PC-3 (cell line): Measurements from ENCODE around the gene APBA1. TPM values are rescaled to one million over a fixed set of nuclear protein-coding genes. Genes with fewer than 3 reads are reported as not detected.
A peak's percentile ranks its signal among the peaks of the same experiment; 100 is the strongest.

ENCODE experiments used
- ATAC-seq: fragments of 200-7000 bp; cut with Tn5 transposase; 2 replicates; pipeline ENCODE4 v1.9.1; 2020; ENCODE audit warnings: mild to moderate bottlenecking, moderate library complexity
- BruUV-seq: library from RNA; stranded (reverse); fragments of 400-500 nt; replicated peaks from 2 replicates; lab custom pipeline; 2021; lab: Mats Ljungman, UMichigan
- CTCF ChIA-PET: fragments of 300-600 bp; sonication (Branson Sonifier 250); formaldehyde crosslinking; loops from one replicate; lab custom pipeline; 2022; ENCODE audit warnings: antibody characterized with exemption; lab: Charles Lee
- POLR2A ChIA-PET: fragments of 300-600 bp; sonication (Branson Sonifier 250); formaldehyde crosslinking; loops from one replicate; lab custom pipeline; 2022; ENCODE audit warnings: antibody characterized with exemption; ENCODE audit not compliant: unreplicated experiment; lab: Charles Lee
- DNase-seq: peaks from one replicate; pipeline ENCODE4 v3.0.0-alpha.2; 2015
- H2AFZ ChIP-seq: fragments of 300-600 bp; sonication (generic); 2 replicates; pipeline ENCODE4 v1.6.0; 2016; ENCODE audit warnings: antibody characterized with exemption, low read length
- H3F3A ChIP-seq: fragments of 300-600 bp; sonication (generic); one replicate; pipeline ENCODE4 v1.6.0; 2017; ENCODE audit warnings: antibody characterized with exemption, low read length, control low read depth, mild to moderate bottlenecking; ENCODE audit not compliant: unreplicated experiment
- H3K27ac ChIP-seq: fragments of 300-600 bp; sonication (generic); 2 replicates; pipeline ENCODE4 v1.5.1; 2016; ENCODE audit warnings: mild to moderate bottlenecking, low read length
- H3K27me3 ChIP-seq: fragments of 300-600 bp; sonication (generic); 2 replicates; pipeline ENCODE4 v1.6.1; 2016; ENCODE audit warnings: low read length, mixed read lengths
- H3K36me3 ChIP-seq: fragments of 300-600 bp; sonication (generic); 2 replicates; pipeline ENCODE4 v1.6.1; 2016; ENCODE audit warnings: low read depth, mixed run types, low read length, mixed read lengths
- H3K4me1 ChIP-seq: fragments of 300-600 bp; sonication (generic); 2 replicates; pipeline ENCODE4 v1.5.1; 2016; ENCODE audit warnings: low read length; ENCODE audit not compliant: insufficient read depth
- H3K4me2 ChIP-seq: fragments of 300-600 bp; sonication (generic); 2 replicates; pipeline ENCODE4 v1.6.0; 2016; ENCODE audit warnings: low read length
- H3K4me3 ChIP-seq: fragments of 300-600 bp; sonication (generic); 2 replicates; pipeline ENCODE4 v1.5.1; 2016; ENCODE audit warnings: mild to moderate bottlenecking, low read length, mixed read lengths
- H3K79me2 ChIP-seq: fragments of 300-600 bp; sonication (generic); 2 replicates; pipeline ENCODE4 v1.6.1; 2017; ENCODE audit warnings: low read length, mixed read lengths
- H3K9ac ChIP-seq: fragments of 300-600 bp; sonication (generic); 2 replicates; pipeline ENCODE4 v1.6.0; 2016; ENCODE audit warnings: mild to moderate bottlenecking, low read length
- H3K9me2 ChIP-seq: fragments of 300-600 bp; sonication (generic); replicated peaks from 2 replicates; pipeline ENCODE4 v1.6.1; 2016; ENCODE audit warnings: mixed run types, low read length, mixed read lengths
- H3K9me3 ChIP-seq: fragments of 300-600 bp; sonication (generic); 2 replicates; pipeline ENCODE4 v1.6.1; 2016; ENCODE audit warnings: low read length, mixed read lengths
- H4K20me1 ChIP-seq: fragments of 300-600 bp; sonication (generic); 2 replicates; pipeline ENCODE4 v1.6.1; 2016; ENCODE audit warnings: low read length, mixed read lengths
- EZH2 ChIP-seq: fragments of 300-600 bp; sonication (generic); IDR thresholded peaks from one replicate; pipeline ENCODE4 v1.6.1; 2017; ENCODE audit warnings: antibody characterized with exemption, mild to moderate bottlenecking, low read length; ENCODE audit not compliant: unreplicated experiment
- EZH2phosphoT487 ChIP-seq: fragments of 300-600 bp; sonication (generic); IDR thresholded peaks from 2 replicates; pipeline ENCODE4 v1.6.1; 2018; ENCODE audit warnings: mild to moderate bottlenecking, antibody characterized with exemption, low read length, borderline replicate concordance
- intact Hi-C: fragments of 100-400 bp; cut with micrococcal nuclease; formaldehyde crosslinking; loops from 2 replicates; pipeline ENCODE4 v1.9.0; 2023
- total RNA-seq: library from RNA; depleted of rRNA; stranded (reverse); fragments of >200 nt; gene quantifications from 2 replicates; pipeline ENCODE4 v1.2.3, GENCODE V29; 2014
- TF ChIP-seq, protein P1 (sequence below): fragments of 300-600 bp; sonication (generic); conservative IDR thresholded peaks from 2 replicates; pipeline ENCODE4 v1.5.1; 2017; ENCODE audit warnings: antibody characterized with exemption, low read depth, mild to moderate bottlenecking, low read length

Gene APBA1
- total RNA-seq, 1 experiment from 2014 or later, result 0.07 TPM

DNA sequence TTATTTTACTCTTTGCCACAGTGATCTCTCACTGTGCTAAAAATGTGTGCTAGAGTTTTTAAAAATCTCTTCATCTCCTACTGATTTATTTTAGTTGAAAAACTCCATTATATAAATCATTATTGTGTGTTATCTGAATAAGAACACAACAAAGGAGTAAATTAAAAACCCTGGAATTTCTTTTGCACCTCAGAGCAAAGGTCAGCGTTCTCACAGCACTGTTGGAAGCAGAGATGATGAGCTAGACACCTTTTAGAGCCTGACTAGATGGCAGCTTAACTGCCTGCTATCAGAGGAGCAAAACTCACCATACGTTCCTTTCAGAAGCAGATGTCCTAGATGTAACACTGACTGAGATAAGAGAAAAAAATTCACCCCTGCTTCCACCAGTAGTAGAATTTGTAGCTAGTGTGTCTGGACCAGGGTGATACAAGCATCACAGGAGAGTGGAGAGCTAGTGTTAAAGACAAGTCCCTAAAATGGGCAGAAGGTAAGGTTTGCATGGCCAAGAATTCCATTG is 200.0 kb downstream of the APBA1 start:
- CTCF ChIA-PET, result no interaction called here
- BruUV-seq, result no TSS peak
- H3K9me3 ChIP-seq, result no peaks in the 10 kb centered on the region
- no peaks in the 10 kb centered on the region for H3K36me3 ChIP-seq
- peaks cover 11% of the 10 kb centered on the region; the same call in 1 of the 2 replicates for H3K27me3 ChIP-seq
- intact Hi-C loops, result no loop called here
- no peak for ATAC-seq
- no peaks in the 10 kb centered on the region for H3K79me2 ChIP-seq
- H3K9ac ChIP-seq, result no peak overlapping the region
- POLR2A ChIA-PET, result interaction anchor here (0.6 kb wide), 1 partner anchor 75 kb away, joined by 3 read pairs; no protein-coding TSS in a partner anchor
- H3K27ac ChIP-seq, result no peak overlapping the region
- H3K4me2 ChIP-seq, result no peak overlapping the region
- H3K4me3 ChIP-seq, result no peak overlapping the region
- no peaks in the 10 kb centered on the region for H3K4me1 ChIP-seq
- H4K20me1 ChIP-seq, result no peaks in the 10 kb centered on the region
- no peaks in the 10 kb centered on the region for H3F3A ChIP-seq
- DNase-seq, result no peak
- no peaks in the 10 kb centered on the region for H3K9me2 ChIP-seq
- TF ChIP-seq, protein P1, sequence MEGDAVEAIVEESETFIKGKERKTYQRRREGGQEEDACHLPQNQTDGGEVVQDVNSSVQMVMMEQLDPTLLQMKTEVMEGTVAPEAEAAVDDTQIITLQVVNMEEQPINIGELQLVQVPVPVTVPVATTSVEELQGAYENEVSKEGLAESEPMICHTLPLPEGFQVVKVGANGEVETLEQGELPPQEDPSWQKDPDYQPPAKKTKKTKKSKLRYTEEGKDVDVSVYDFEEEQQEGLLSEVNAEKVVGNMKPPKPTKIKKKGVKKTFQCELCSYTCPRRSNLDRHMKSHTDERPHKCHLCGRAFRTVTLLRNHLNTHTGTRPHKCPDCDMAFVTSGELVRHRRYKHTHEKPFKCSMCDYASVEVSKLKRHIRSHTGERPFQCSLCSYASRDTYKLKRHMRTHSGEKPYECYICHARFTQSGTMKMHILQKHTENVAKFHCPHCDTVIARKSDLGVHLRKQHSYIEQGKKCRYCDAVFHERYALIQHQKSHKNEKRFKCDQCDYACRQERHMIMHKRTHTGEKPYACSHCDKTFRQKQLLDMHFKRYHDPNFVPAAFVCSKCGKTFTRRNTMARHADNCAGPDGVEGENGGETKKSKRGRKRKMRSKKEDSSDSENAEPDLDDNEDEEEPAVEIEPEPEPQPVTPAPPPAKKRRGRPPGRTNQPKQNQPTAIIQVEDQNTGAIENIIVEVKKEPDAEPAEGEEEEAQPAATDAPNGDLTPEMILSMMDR, result no peak
- TF ChIP-seq EZH2, result no peak
- TF ChIP-seq EZH2phosphoT487, result no peak
- H2AFZ ChIP-seq, result no peak overlapping the region

GRCh38 chr9:69471433-69471832 is 200.7 kb downstream of the APBA1 start:
- no peaks in the 10 kb centered on the region for H3K9me3 ChIP-seq
- no peaks in the 10 kb centered on the region for H3K79me2 ChIP-seq
- H3K9me2 ChIP-seq, result no peaks in the 10 kb centered on the region
- CTCF ChIA-PET, result no interaction called here
- DNase-seq (peak; percentile 32), ATAC-seq (no peak)
- H3K9ac ChIP-seq, result no peak overlapping the region
- no peaks in the 10 kb centered on the region for H3K36me3 ChIP-seq
- H3K27me3 ChIP-seq, result peaks cover 11% of the 10 kb centered on the region; the same call in 1 of the 2 replicates
- H3F3A ChIP-seq, result no peaks in the 10 kb centered on the region
- TF ChIP-seq EZH2phosphoT487 (no peak), EZH2 (no peak)
- TF ChIP-seq, protein P1, result no peak
- H2AFZ ChIP-seq, result no peak overlapping the region
- POLR2A ChIA-PET, result interaction anchor here (0.6 kb wide), 1 partner anchor 74 kb away, joined by 3 read pairs; no protein-coding TSS in a partner anchor
- no peaks in the 10 kb centered on the region for H4K20me1 ChIP-seq
- H3K4me1 ChIP-seq, result no peaks in the 10 kb centered on the region
- intact Hi-C loops, result no loop called here
- no peak overlapping the region for H3K4me2 ChIP-seq
- H3K4me3 ChIP-seq, result no peak overlapping the region
- no TSS peak for BruUV-seq
- H3K27ac ChIP-seq, result no peak overlapping the region

- intact Hi-C loops, result no loop called here
- Histone ChIP-seq H3K9me2 (no peaks in the 10 kb centered on the region), H3K4me2 (no peak overlapping the region), H3K4me1 (no peaks in the 10 kb centered on the region), H3K27ac (no peak overlapping the region), H3K27me3 (peaks cover 8% of the 10 kb centered on the region; the same call in 1 of the 2 replicates), H4K20me1 (no peaks in the 10 kb centered on the region), H3K9me3 (no peaks in the 10 kb centered on the region), H3K36me3 (no peaks in the 10 kb centered on the region), H3K9ac (no peak overlapping the region), H3F3A (no peaks in the 10 kb centered on the region), H2AFZ (no peak overlapping the region), H3K79me2 (no peaks in the 10 kb centered on the region), H3K4me3 (no peak overlapping the region)
- no TSS peak for BruUV-seq
- no peak for ATAC-seq
- ChIA-PET CTCF (no interaction called here), POLR2A (no interaction called here)
- no peak for DNase-seq
- TF ChIP-seq EZH2, result no peak
- TF ChIP-seq, protein P1, result no peak
- TF ChIP-seq EZH2phosphoT487, result no peak
These were observed 201.8 kb downstream of the APBA1 start for GRCh38 chr9:69470186-69470977.
